ENCODE measurements around the gene ERN1. TPM values are rescaled to one million over a fixed set of nuclear protein-coding genes. Genes with fewer than 3 reads are reported as not detected.
A peak's percentile ranks its signal among the peaks of the same experiment; 100 is the strongest.

The ERN1 gene
- total RNA-seq, 2 donors from 2014 or later: 63.3 to 77.1 TPM

GRCh38 chr17:64166876-64167275, 36.9 kb upstream of the ERN1 start:
- DNase-seq (no peak), ATAC-seq (no peak)
- Histone ChIP-seq H3K27ac (peak overlapping the region in 2 of 4 donors; percentile 29 to 84), H3K9me3 (no peaks in the 10 kb centered on the region), H3K4me3 (no peak overlapping the region), H3K36me3 (replicated peaks in 1 of 2; ENCODE audit: insufficient read depth in 1 of 2, low read depth in 2 of 2) (no peaks in the 10 kb centered on the region), H3K4me1 (peaks cover 41% of the 10 kb centered on the region), H3K27me3 (no peaks in the 10 kb centered on the region)
- TF ChIP-seq CTCF (IDR thresholded peaks at IDR 0.05) (no peak), POLR2A (IDR thresholded peaks at IDR 0.05) (no peak)
- WGBS, 2 donors: 96 to 100% methylated on average over 3 of the region's 3 CpGs
- intact Hi-C loops (cut with DNase I): loop anchor here (10.0 kb wide), 1 partner anchor 108 kb away; no protein-coding TSS in a partner anchor

GRCh38 chr17:64165347-64165746, 35.4 kb upstream of the ERN1 start:
- DNase-seq (peak in 3 of 4 donors; percentile 42 to 54 (median 45)), ATAC-seq (peak; percentile 60)
- intact Hi-C loops (cut with DNase I): loop anchor here (10.0 kb wide), 1 partner anchor 109 kb away; no protein-coding TSS in a partner anchor
- WGBS, 2 donors: 46 to 57% methylated on average over 4 of the region's 4 CpGs
- TF ChIP-seq CTCF (IDR thresholded peaks at IDR 0.05) (no peak), POLR2A (IDR thresholded peaks at IDR 0.05) (no peak)
- no peak overlapping the region for H3K4me3 ChIP-seq
- H3K9me3 ChIP-seq: no peaks in the 10 kb centered on the region
- H3K4me1 ChIP-seq: peaks cover 55% of the 10 kb centered on the region
- no peaks in the 10 kb centered on the region for H3K27me3 ChIP-seq
- H3K27ac ChIP-seq: peak overlapping the region; percentile 77 to 88 (median 82)
- no peaks in the 10 kb centered on the region for H3K36me3 ChIP-seq (replicated peaks in 1 of 2; ENCODE audit: insufficient read depth in 1 of 2, low read depth in 2 of 2)

GRCh38 chr17:64164596-64165285, 34.8 kb upstream of the ERN1 start:
- TF ChIP-seq POLR2A (IDR thresholded peaks at IDR 0.05) (peak in 2 of 3 donors; percentile 17 to 36), CTCF (IDR thresholded peaks at IDR 0.05) (no peak)
- intact Hi-C loops (cut with DNase I): loop anchor here (10.0 kb wide), 1 partner anchor 110 kb away; no protein-coding TSS in a partner anchor
- peak; percentile 47 to 76 (median 58) for DNase-seq

GRCh38 chr17:64163468-64163867, 33.5 kb upstream of the ERN1 start:
- Histone ChIP-seq H3K9me3 (no peaks in the 10 kb centered on the region), H3K4me1 (peaks cover 66% of the 10 kb centered on the region), H3K27me3 (no peaks in the 10 kb centered on the region), H3K4me3 (no peak overlapping the region), H3K27ac (peak overlapping the region in 3 of 4 donors; percentile 80 to 88 (median 84)), H3K36me3 (replicated peaks in 1 of 2; ENCODE audit: insufficient read depth in 1 of 2, low read depth in 2 of 2) (no peaks in the 10 kb centered on the region)
- no peak for ATAC-seq
- intact Hi-C loops (cut with DNase I): loop anchor here (10.0 kb wide), 1 partner anchor 111 kb away; no protein-coding TSS in a partner anchor
- no peak for DNase-seq
- TF ChIP-seq CTCF (IDR thresholded peaks at IDR 0.05): no peak
- TF ChIP-seq POLR2A (IDR thresholded peaks at IDR 0.05): no peak
- 78% methylated on average over 6 of the region's 6 CpGs for WGBS, 2 donors

More at GRCh38 chr17:64164596-64165285, 34.8 kb upstream of the ERN1 start:
- Histone ChIP-seq H3K27ac (peak overlapping the region; percentile 77 to 88 (median 82)), H3K27me3 (no peaks in the 10 kb centered on the region), H3K4me1 (peaks cover 55% of the 10 kb centered on the region), H3K4me3 (no peak overlapping the region), H3K9me3 (no peaks in the 10 kb centered on the region), H3K36me3 (replicated peaks in 1 of 2; ENCODE audit: insufficient read depth in 1 of 2, low read depth in 2 of 2) (no peaks in the 10 kb centered on the region)
- peak; percentile 90 for ATAC-seq
- 37 to 46% methylated on average over 6 of the region's 6 CpGs for WGBS, 2 donors

Measured in body of pancreas (tissue), 4 donors.